Body of pancreas (tissue), 4 donors: Measurements from ENCODE around the gene CSNK1E. TPM values are rescaled to one million over a fixed set of nuclear protein-coding genes. Genes with fewer than 3 reads are reported as not detected.
A peak's percentile ranks its signal among the peaks of the same experiment; 100 is the strongest.

ENCODE experiments used
- ATAC-seq: fragments of 150-250 bp; one replicate; pipeline ENCODE4 v1.9.1; 2016
- DNase-seq, 4 donors: peaks; one replicate each; pipeline ENCODE4 v3.0.0-alpha.2; 2019
- H3K27ac ChIP-seq, 4 donors: fragments of 200-600 bp; sonication (generic); 1 replicate in 3 of 4; 2 replicates in 1 of 4; pipeline versions ENCODE4 v1.5.1 to v1.6.1; 2016 to 2019; ENCODE audit warnings: mild to moderate bottlenecking in 1 of 4, mixed read lengths in 1 of 4, moderate library complexity in 1 of 4
- H3K27me3 ChIP-seq, 2 donors: fragments of 200-600 bp; sonication (generic); one replicate each; pipeline ENCODE4 v1.6.0; 2016; ENCODE audit warnings: mild to moderate bottlenecking in 1 of 2
- H3K36me3 ChIP-seq, 2 donors: fragments of 200-600 bp; sonication (generic); replicated peaks in 1 of 2; 2 replicates each; pipeline ENCODE4 v1.5.1; 2016; ENCODE audit warnings: low read depth in 2 of 2; ENCODE audit not compliant: insufficient read depth in 1 of 2
- H3K4me1 ChIP-seq: fragments of 200-600 bp; sonication (generic); one replicate; pipeline ENCODE4 v1.6.0; 2016
- H3K4me3 ChIP-seq, 2 donors: fragments of 200-600 bp; sonication (generic); 1 replicate in 1 of 2; 2 replicates in 1 of 2; pipeline ENCODE4 v1.5.1; 2016 to 2019
- H3K9me3 ChIP-seq, 3 donors: fragments of 200-600 bp; sonication (generic); 1 replicate in 2 of 3; 2 replicates in 1 of 3; pipeline ENCODE4 v1.5.1; 2016
- POLR2A ChIP-seq, 3 donors: fragments of 450-650 bp; IDR thresholded peaks; one replicate each; pipeline ENCODE4 v1.6.1; 2016; ENCODE audit warnings: antibody characterized with exemption in 3 of 3, mild to moderate bottlenecking in 2 of 3
- WGBS, 2 donors: methylation state at CpG; one replicate each; pipeline ENCODE4 v1.1.5; 2017; 5-methylcytosine and 5-hydroxymethylcytosine counted together
- intact Hi-C: fragments of 100-400 bp; cut with DNase I; formaldehyde crosslinking; loops from one replicate; pipeline ENCODE4 v1.15.1; 2023
- total RNA-seq, 2 donors: library from RNA; depleted of rRNA; stranded (reverse); fragments of >200 nt; gene quantifications; one replicate each; pipeline ENCODE4 v1.1.0, GENCODE V29; 2016
- TF ChIP-seq, protein P1 (sequence below), 7 experiments: fragments of 450-650 bp in 4 of 7; fragments of 200-600 bp in 3 of 7; sonication (generic) in 3 of 7; IDR thresholded peaks; one replicate each; pipeline ENCODE4 v1.5.1; 2016 to 2019; ENCODE audit warnings: antibody characterized with exemption in 7 of 7

The CSNK1E gene
- total RNA-seq, 2 donors from 2014 or later = 63.3 to 172 TPM

DNA sequence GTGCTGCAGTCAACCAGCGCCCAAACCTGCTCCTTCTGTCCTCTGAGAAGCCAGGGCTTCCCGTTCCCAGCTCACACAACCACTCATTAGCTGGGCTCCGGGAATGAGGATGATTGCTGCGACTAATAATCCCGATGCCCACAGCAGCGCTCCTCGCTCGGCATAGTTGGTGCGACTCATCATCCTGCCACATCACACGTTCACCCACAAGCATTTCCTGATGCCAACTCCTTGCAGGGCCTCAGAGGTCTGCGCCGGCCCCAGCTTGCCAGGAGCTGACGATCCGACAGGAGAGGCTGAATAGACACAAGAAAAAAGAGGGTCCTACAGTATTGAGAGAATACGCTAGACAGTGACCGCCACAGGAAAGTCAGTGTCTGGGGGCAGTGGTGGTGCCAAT lies 10.6 kb upstream of the CSNK1E start:
- Histone ChIP-seq H3K27ac (no peak overlapping the region), H3K9me3 (no peaks in the 10 kb centered on the region), H3K36me3 (no peaks in the 10 kb centered on the region), H3K27me3 (no peaks in the 10 kb centered on the region), H3K4me1 (no peaks in the 10 kb centered on the region), H3K4me3 (no peak overlapping the region)
- no peak for TF ChIP-seq POLR2A (IDR thresholded peaks at IDR 0.05)
- TF ChIP-seq, protein P1, sequence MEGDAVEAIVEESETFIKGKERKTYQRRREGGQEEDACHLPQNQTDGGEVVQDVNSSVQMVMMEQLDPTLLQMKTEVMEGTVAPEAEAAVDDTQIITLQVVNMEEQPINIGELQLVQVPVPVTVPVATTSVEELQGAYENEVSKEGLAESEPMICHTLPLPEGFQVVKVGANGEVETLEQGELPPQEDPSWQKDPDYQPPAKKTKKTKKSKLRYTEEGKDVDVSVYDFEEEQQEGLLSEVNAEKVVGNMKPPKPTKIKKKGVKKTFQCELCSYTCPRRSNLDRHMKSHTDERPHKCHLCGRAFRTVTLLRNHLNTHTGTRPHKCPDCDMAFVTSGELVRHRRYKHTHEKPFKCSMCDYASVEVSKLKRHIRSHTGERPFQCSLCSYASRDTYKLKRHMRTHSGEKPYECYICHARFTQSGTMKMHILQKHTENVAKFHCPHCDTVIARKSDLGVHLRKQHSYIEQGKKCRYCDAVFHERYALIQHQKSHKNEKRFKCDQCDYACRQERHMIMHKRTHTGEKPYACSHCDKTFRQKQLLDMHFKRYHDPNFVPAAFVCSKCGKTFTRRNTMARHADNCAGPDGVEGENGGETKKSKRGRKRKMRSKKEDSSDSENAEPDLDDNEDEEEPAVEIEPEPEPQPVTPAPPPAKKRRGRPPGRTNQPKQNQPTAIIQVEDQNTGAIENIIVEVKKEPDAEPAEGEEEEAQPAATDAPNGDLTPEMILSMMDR (IDR thresholded peaks at IDR 0.05) = no peak
- intact Hi-C loops = no loop called here
- 83 to 90% methylated on average over 16 of the region's 16 CpGs for WGBS, 2 donors
- DNase-seq (no peak), ATAC-seq (no peak)

DNA sequence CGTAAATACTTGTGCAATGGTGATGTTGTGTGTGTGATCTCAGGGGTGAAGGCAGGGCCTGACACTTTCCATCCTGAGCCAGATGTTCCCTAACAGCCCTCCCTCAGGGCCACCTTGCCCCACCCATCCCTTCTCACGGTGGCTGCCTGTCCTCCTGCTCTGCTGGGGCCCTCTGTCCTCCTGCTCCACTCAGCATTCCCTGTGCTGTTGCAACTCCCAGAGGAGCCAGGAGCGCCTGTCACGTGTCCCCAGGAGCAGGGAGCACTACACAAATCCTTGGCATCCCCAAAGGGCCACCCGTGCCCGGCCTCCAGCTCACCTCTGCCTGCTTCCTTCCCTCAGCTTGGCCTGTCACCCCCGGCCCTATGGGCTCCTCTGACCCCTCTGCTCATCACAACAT lies 10.2 kb upstream of the CSNK1E start:
- Histone ChIP-seq H3K4me3 (no peak overlapping the region), H3K9me3 (no peaks in the 10 kb centered on the region), H3K27me3 (no peaks in the 10 kb centered on the region), H3K4me1 (no peaks in the 10 kb centered on the region), H3K36me3 (no peaks in the 10 kb centered on the region), H3K27ac (no peak overlapping the region)
- intact Hi-C loops = no loop called here
- ATAC-seq = no peak
- DNase-seq = no peak
- WGBS, 2 donors = 78 to 94% methylated on average over 6 to 7 of the region's 7 CpGs
- TF ChIP-seq, protein P1 (IDR thresholded peaks at IDR 0.05) = no peak
- TF ChIP-seq POLR2A (IDR thresholded peaks at IDR 0.05) = no peak

DNA sequence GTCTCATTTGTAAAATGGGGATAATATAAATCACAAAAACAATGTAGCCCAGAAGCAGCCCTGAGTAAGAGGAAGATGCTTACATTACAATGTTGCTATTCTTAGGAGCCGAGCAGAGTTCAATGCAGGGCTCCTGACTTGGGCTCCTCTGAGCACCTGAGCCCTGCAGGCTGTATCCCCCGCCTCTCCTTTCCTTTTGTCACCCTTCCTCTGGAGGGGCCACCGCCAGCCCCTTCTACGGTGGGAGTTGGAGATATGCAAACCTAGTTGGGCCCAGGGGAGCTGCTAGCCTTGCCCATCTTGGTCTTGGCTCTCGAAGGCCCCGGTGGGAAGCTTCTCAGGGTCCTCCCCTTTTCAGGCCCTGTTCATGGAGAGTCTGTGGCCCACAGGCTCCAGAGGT lies 8.4 kb upstream of the CSNK1E start:
- no peaks in the 10 kb centered on the region for H3K36me3 ChIP-seq
- no peak for ATAC-seq
- peaks cover 8% of the 10 kb centered on the region for H3K4me1 ChIP-seq
- intact Hi-C loops = no loop called here
- no peak overlapping the region for H3K27ac ChIP-seq
- H3K27me3 ChIP-seq = no peaks in the 10 kb centered on the region
- H3K4me3 ChIP-seq = no peak overlapping the region
- DNase-seq = no peak
- WGBS, 2 donors = 88 to 100% methylated on average over 2 to 6 of the region's 6 CpGs
- H3K9me3 ChIP-seq = no peaks in the 10 kb centered on the region
- TF ChIP-seq POLR2A (IDR thresholded peaks at IDR 0.05) = no peak
- TF ChIP-seq, protein P1 (IDR thresholded peaks at IDR 0.05) = no peak

DNA sequence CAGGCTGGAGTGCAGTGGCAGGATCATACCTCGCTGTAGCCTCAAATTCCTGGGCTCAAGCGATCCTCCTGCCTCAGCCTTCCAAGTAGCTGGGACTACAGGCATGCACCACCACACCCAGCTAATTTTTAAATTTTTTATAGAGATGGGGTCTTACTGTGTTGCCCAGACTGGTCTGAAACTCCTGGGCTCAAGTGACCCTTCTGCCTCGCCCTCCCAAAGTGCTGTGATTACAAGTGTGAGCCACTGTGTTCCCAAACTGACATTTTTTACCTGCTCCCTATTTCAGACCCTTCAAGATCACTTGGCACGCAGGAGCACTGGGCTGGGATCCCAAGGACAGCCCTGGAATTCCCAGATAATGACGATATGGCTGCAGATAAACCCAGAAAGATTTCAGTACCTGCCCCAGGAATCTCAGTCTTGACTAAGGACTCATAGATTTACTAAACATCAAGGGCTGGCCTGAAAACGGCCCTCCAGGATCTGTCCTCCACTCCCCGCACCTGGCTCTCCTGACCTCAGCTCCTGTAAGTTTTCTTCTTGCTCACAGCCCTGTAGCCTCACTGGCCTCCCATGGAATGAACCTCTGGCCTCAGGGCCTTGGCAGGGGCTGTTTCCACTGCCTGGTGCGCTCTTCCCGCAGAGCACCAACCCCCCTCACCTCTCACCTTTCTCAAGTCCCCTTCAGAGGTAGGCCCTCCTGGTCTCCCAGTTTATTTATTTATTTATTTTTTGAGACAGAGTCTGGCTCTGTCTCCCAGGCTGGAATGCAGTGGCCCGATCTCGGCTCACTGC lies 3.6 kb upstream of the CSNK1E start:
- DNase-seq (no peak), ATAC-seq (no peak)
- Histone ChIP-seq H3K27ac (peak overlapping the region in 1 of 4 donors; percentile 17), H3K4me3 (no peak overlapping the region), H3K36me3 (no peaks in the 10 kb centered on the region), H3K9me3 (no peaks in the 10 kb centered on the region), H3K4me1 (peaks cover 21% of the 10 kb centered on the region), H3K27me3 (no peaks in the 10 kb centered on the region)
- TF ChIP-seq, protein P1 (IDR thresholded peaks at IDR 0.05) = no peak
- TF ChIP-seq POLR2A (IDR thresholded peaks at IDR 0.05) = no peak
- 63 to 73% methylated on average over 11 of the region's 11 CpGs for WGBS, 2 donors
- intact Hi-C loops = no loop called here
